IMR-90 (cell line): ENCODE results near the gene INO80. TPM values are rescaled to one million over a fixed set of nuclear protein-coding genes. Genes with fewer than 3 reads are reported as not detected.

Experiments
- polyA plus RNA-seq, 3 experiments: library from polyadenylated mRNA; depleted of rRNA; stranded (reverse); fragments of >200 nt; gene quantifications; 2 replicates each; pipeline ENCODE4 v1.2.3, GENCODE V29; 2012; ENCODE audit warnings: low replicate concordance in 1 of 3
- total RNA-seq: library from RNA; depleted of rRNA; stranded (reverse); fragments of >200 nt; gene quantifications from 2 replicates; pipeline ENCODE4 v1.2.3, GENCODE V29; 2012
- TF ChIP-seq, protein P1 (sequence below): fragments of 150-350 bp; IDR thresholded peaks from 2 replicates; pipeline ENCODE4 v1.6.1; 2017; ENCODE audit warnings: mild to moderate bottlenecking, antibody characterized with exemption, low read length, low read depth

Gene INO80
- total and polyA plus RNA-seq, 2 of the 4 experiments (the other 2 are of a cell fraction) = 6.0 to 13.3 TPM

DNA sequence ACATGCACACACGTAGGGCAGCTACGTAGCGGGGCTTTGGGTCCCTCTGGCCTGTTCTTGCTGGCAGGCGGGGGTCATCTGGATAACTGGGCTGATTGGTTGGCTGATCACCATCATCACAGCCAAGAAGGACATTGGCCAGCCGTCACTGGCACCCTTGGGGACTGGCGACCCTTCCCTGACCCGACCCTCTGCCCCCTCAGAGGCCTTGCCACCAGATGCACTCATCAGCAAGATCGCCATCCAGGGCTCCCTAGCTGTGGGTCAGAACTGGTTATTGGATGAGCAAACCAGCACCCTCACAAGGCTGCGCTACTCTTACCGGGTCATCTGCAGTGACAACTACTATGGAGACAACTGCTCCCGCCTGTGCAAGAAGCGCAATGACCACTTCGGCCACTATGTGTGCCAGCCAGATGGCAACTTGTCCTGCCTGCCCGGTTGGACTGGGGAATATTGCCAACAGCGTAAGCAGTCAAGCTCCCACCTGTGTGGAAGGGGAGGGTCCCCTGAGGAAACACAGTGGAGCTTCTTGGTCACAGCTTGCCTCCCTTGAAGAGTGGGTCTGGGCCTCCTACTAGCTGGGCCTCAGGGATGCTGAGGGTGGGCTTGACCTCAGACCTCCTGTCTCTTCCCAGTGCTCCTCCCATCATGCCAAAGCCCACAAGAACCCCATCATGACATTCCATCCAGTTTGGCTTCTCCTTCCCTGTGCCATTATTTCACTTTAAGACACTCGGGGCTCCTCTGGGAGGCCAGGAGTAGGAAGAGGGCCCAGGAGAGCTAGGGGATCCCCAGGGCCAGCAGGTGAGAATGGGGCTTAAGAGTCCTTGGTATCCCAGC lies 184.6 kb downstream of the INO80 start (continued):
- TF ChIP-seq, protein P1, sequence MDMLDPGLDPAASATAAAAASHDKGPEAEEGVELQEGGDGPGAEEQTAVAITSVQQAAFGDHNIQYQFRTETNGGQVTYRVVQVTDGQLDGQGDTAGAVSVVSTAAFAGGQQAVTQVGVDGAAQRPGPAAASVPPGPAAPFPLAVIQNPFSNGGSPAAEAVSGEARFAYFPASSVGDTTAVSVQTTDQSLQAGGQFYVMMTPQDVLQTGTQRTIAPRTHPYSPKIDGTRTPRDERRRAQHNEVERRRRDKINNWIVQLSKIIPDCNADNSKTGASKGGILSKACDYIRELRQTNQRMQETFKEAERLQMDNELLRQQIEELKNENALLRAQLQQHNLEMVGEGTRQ = no peak
